ENCODE data around the gene RASSF5.

GRCh38 chr1:206573762-206574161 lies 66.4 kb downstream of the RASSF5 start:
- TF ChIP-seq EZH2 (IDR thresholded peaks at IDR 0.05): no peak
- no peak for TF ChIP-seq FOXP2 (optimal IDR thresholded peaks at IDR 0.05; ENCODE audit: control extremely low read depth, extremely low read length, insufficient read depth)
- no peak for TF ChIP-seq POLR2AphosphoS5 (IDR thresholded peaks at IDR 0.05; ENCODE audit: borderline replicate concordance, low read depth, low read length)

Measured in SK-N-MC (cell line).